Small intestine (tissue), 16 donors: ENCODE results near the gene BTBD16. TPM values are rescaled to one million over a fixed set of nuclear protein-coding genes. Genes with fewer than 3 reads are reported as not detected.

Source experiments
- DNase-seq, 2 donors: peaks; one replicate each; pipeline versions ENCODE4 v3.0.0 to v3.0.0-alpha.2; 2013
- FAIRE-seq: peaks from 2 replicates; lab custom pipeline; 2012; peaks lifted over from hg19 to GRCh38; lab: Jason Lieb, UNC
- H3K27ac ChIP-seq, 3 donors: one replicate each; pipeline ENCODE4 v1.5.1; 2013; ENCODE audit warnings: low read length in 2 of 3, mild to moderate bottlenecking in 2 of 3, control low read depth in 1 of 3, inconsistent platforms in 1 of 3, low read depth in 1 of 3, moderate library complexity in 1 of 3
- H3K27me3 ChIP-seq, 3 donors: one replicate each; pipeline ENCODE4 v1.6.1; 2013; ENCODE audit warnings: low read length in 3 of 3, inconsistent platforms in 1 of 3; ENCODE audit not compliant: control insufficient read depth in 3 of 3, insufficient read depth in 3 of 3
- H3K36me3 ChIP-seq, 3 donors: one replicate each; pipeline ENCODE4 v1.6.1; 2013; ENCODE audit warnings: low read length in 3 of 3, inconsistent platforms in 1 of 3, low read depth in 1 of 3, mild to moderate bottlenecking in 1 of 3, moderate library complexity in 1 of 3; ENCODE audit not compliant: control insufficient read depth in 3 of 3, insufficient read depth in 2 of 3
- H3K4me1 ChIP-seq, 3 donors: one replicate each; pipeline ENCODE4 v1.6.1; 2013; ENCODE audit warnings: low read length in 2 of 3, inconsistent platforms in 1 of 3, low read depth in 1 of 3, mild to moderate bottlenecking in 1 of 3, moderate library complexity in 1 of 3; ENCODE audit not compliant: control insufficient read depth in 3 of 3, insufficient read depth in 2 of 3
- H3K4me3 ChIP-seq, 3 donors: one replicate each; pipeline ENCODE4 v1.5.1; 2013; ENCODE audit warnings: low read length in 3 of 3, control low read depth in 1 of 3, inconsistent platforms in 1 of 3, low read depth in 1 of 3, mild to moderate bottlenecking in 1 of 3, moderate library complexity in 1 of 3
- H3K9me3 ChIP-seq, 2 donors: one replicate each; pipeline ENCODE4 v1.6.1; 2013; ENCODE audit warnings: low read depth in 1 of 2, low read length in 1 of 2; ENCODE audit not compliant: control insufficient read depth in 2 of 2, insufficient read depth in 1 of 2
- WGBS, 3 donors: extraction: QIAGEN DNeasy Blood & Tissue Kit; methylation state at CpG; one replicate each; pipeline ENCODE4 v1.1.7; 2013; 5-methylcytosine and 5-hydroxymethylcytosine counted together
- long read RNA-seq, 10 donors: transcript quantifications; one replicate each; lab custom pipeline, GENCODE V29; 2026
- polyA plus RNA-seq, 4 donors: library from polyadenylated mRNA; stranded (reverse) in 3 of 4; unstranded in 1 of 4; fragments of 200-250 nt in 3 of 4; fragments of 120-200 nt in 1 of 4; gene quantifications; one replicate each; pipeline versions ENCODE4 v1.2.1 to v1.2.3, GENCODE V29; 2013
- donor health status: healthy with polysubstance abuse.
- donor health status: control.
- donor health status: control.
- donor health status: Bipolar disorder and iron deficiency.
- donor health status: healthy.

BTBD16 gene
- polyA plus RNA-seq, result under 1 TPM in 2 of 4 donors, not detected in 2; 0.18 to 0.92 TPM
- long read RNA-seq, donor 1, result 0 reads
- long read RNA-seq, donor 2, result 0 reads
- long read RNA-seq, donor 3, result 0 reads
- long read RNA-seq, donor 4, result 0 reads
- long read RNA-seq, donor 5, result 0 reads
- long read RNA-seq, donor 6, result 0 reads
- long read RNA-seq, donor 7, result 0 reads
- long read RNA-seq, donor 8, result 0 reads
- long read RNA-seq, donor 9, result 0 reads
- long read RNA-seq, donor 10, result 0 reads

GRCh38 chr10:122271076-122271475 is at the start of gene BTBD16:
Gene BTBD16 (plus strand): TSS chr10:122271296. CDS start chr10:122275082, 3,786 bp downstream.
- Histone ChIP-seq H3K9me3 (no peaks in the 10 kb centered on the region), H3K4me1 (peaks cover 0 to 13% (median 0%) of the 10 kb centered on the region in 3 donors), H3K36me3 (no peaks in the 10 kb centered on the region), H3K27me3 (no peaks in the 10 kb centered on the region), H3K4me3 (no peak within 1 kb of the TSS), H3K27ac (no peak within 1 kb of the TSS)
- 58 to 87% (median 62%) methylated on average over 5 of the region's 5 CpGs for WGBS, 3 donors
- DNase-seq, result no peak
- FAIRE-seq, result no peak

DNA sequence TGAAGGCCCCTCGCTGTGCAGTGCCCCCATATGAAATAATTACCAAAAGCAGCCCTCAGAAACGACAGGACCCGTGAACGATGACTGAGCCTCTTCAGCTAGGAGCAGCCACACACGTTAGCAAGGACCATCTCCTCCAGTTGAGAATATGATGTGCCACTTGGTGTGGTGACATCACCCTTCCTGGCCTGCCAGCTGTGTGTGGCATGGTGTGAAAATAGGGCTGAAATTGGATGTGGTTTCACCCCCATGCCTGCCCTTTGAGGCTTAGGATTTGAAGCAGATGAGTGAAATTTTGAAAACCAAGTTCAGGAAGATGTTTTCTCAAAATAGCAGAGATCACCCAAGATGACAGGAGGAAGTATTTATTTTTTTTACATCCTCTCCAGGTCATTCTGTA is 49.1 kb upstream of the BTBD16 start:
- Histone ChIP-seq H3K36me3 (peaks cover 3 to 81% (median 3%) of the 10 kb centered on the region in 3 donors), H3K4me1 (no peaks in the 10 kb centered on the region), H3K9me3 (no peaks in the 10 kb centered on the region), H3K4me3 (no peak overlapping the region), H3K27me3 (no peaks in the 10 kb centered on the region), H3K27ac (no peak overlapping the region)
- FAIRE-seq, result no peak
- DNase-seq, result no peak
- 87 to 89% (median 88%) methylated on average over 5 of the region's 5 CpGs for WGBS, 3 donors

- no peaks in the 10 kb centered on the region for H3K4me1 ChIP-seq
- no peak overlapping the region for H3K27ac ChIP-seq
- FAIRE-seq, result no peak
- WGBS, 3 donors, result 87 to 95% (median 91%) methylated on average over 7 of the region's 7 CpGs
- no peaks in the 10 kb centered on the region for H3K9me3 ChIP-seq
- H3K4me3 ChIP-seq, result no peak overlapping the region
- DNase-seq, result no peak
- H3K27me3 ChIP-seq, result no peaks in the 10 kb centered on the region
- peaks cover 4 to 81% (median 6%) of the 10 kb centered on the region in 3 donors for H3K36me3 ChIP-seq
Observed at GRCh38 chr10:122222638-122223037, 48.5 kb upstream of the BTBD16 start.

- H3K27ac ChIP-seq, result no peak overlapping the region
- H3K36me3 ChIP-seq, result peaks cover 4 to 80% (median 6%) of the 10 kb centered on the region in 3 donors
- 91 to 95% (median 92%) methylated on average over 9 of the region's 9 CpGs for WGBS, 3 donors
- H3K27me3 ChIP-seq, result no peaks in the 10 kb centered on the region
- H3K9me3 ChIP-seq, result no peaks in the 10 kb centered on the region
- no peaks in the 10 kb centered on the region for H3K4me1 ChIP-seq
- DNase-seq (no peak), FAIRE-seq (no peak)
- H3K4me3 ChIP-seq, result no peak overlapping the region
Observed at GRCh38 chr10:122224159-122224558, 46.9 kb upstream of the BTBD16 start.

- no peaks in the 10 kb centered on the region for H3K27me3 ChIP-seq
- FAIRE-seq (no peak), DNase-seq (no peak)
- H3K4me3 ChIP-seq, result no peak overlapping the region
- no peaks in the 10 kb centered on the region for H3K4me1 ChIP-seq
- no peak overlapping the region for H3K27ac ChIP-seq
- H3K9me3 ChIP-seq, result no peaks in the 10 kb centered on the region
- H3K36me3 ChIP-seq, result peaks cover 4 to 79% (median 7%) of the 10 kb centered on the region in 3 donors
- WGBS, 3 donors, result 74 to 92% (median 74%) methylated on average over 9 of the region's 9 CpGs
Observed at GRCh38 chr10:122225330-122225729, 45.8 kb upstream of the BTBD16 start.

- no peaks in the 10 kb centered on the region for H3K27me3 ChIP-seq
- no peaks in the 10 kb centered on the region for H3K9me3 ChIP-seq
- H3K36me3 ChIP-seq, result peaks cover 3 to 75% (median 9%) of the 10 kb centered on the region in 3 donors
- no peak overlapping the region for H3K27ac ChIP-seq
- WGBS, 3 donors, result 84 to 93% (median 92%) methylated on average over 4 of the region's 4 CpGs
- H3K4me1 ChIP-seq, result no peaks in the 10 kb centered on the region
- DNase-seq, result no peak
- no peak for FAIRE-seq
- H3K4me3 ChIP-seq, result no peak overlapping the region
Observed at GRCh38 chr10:122227754-122228153, 43.3 kb upstream of the BTBD16 start.

GRCh38 chr10:122229666-122230065 is 41.4 kb upstream of the BTBD16 start:
- H3K4me1 ChIP-seq, result no peaks in the 10 kb centered on the region
- no peak overlapping the region for H3K4me3 ChIP-seq
- H3K36me3 ChIP-seq, result peaks cover 3 to 78% (median 11%) of the 10 kb centered on the region in 3 donors
- H3K27me3 ChIP-seq, result no peaks in the 10 kb centered on the region
- FAIRE-seq (no peak), DNase-seq (no peak)
- 75 to 85% (median 83%) methylated on average over 2 of the region's 2 CpGs for WGBS, 3 donors
- H3K27ac ChIP-seq, result no peak overlapping the region
- H3K9me3 ChIP-seq, result no peaks in the 10 kb centered on the region

- H3K36me3 ChIP-seq, result peaks cover 3 to 74% (median 11%) of the 10 kb centered on the region in 3 donors
- no peak for DNase-seq
- no peaks in the 10 kb centered on the region for H3K4me1 ChIP-seq
- H3K27ac ChIP-seq, result no peak overlapping the region
- 94 to 97% (median 97%) methylated on average over 19 of the region's 19 CpGs for WGBS, 3 donors
- no peaks in the 10 kb centered on the region for H3K9me3 ChIP-seq
- no peak overlapping the region for H3K4me3 ChIP-seq
- H3K27me3 ChIP-seq, result no peaks in the 10 kb centered on the region
- FAIRE-seq, result no peak
Observed at GRCh38 chr10:122230222-122230621, 40.9 kb upstream of the BTBD16 start.

DNA sequence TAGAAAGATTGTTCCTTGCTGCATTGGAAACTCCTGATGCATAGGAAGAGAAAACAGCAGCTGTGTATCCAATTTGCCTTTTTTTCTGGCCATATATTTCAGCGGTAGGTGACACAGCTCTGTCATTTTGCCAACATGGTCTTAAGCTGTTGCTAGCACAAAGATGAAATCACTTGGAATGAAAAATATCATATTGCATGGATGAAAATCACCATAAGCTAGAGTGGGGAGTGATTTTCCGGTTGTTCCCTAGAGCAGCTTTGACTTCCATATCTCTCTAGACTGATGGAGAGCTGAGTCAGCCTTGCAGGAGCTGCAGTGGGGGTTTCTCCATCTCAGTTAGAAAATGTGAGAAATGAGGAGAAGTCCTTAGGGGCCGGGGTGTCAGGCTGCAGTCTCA is 38.3 kb upstream of the BTBD16 start:
- Histone ChIP-seq H3K36me3 (peaks cover 0 to 69% (median 8%) of the 10 kb centered on the region in 3 donors), H3K9me3 (no peaks in the 10 kb centered on the region), H3K27ac (no peak overlapping the region), H3K4me3 (no peak overlapping the region), H3K4me1 (peaks cover 0 to 10% (median 0%) of the 10 kb centered on the region in 3 donors), H3K27me3 (no peaks in the 10 kb centered on the region)
- DNase-seq (no peak), FAIRE-seq (no peak)
- 76 to 92% (median 89%) methylated on average over 3 of the region's 3 CpGs for WGBS, 3 donors
